GM23338 (cell line): ENCODE data around the gene THSD4. TPM values are rescaled to one million over a fixed set of nuclear protein-coding genes. Genes with fewer than 3 reads are reported as not detected.

Experiments used
- ATAC-seq: fragments of 200-7000 bp; cut with Tn5 transposase; 3 replicates; pipeline ENCODE4 v1.9.1; 2020
- DNase-seq: peaks from one replicate; pipeline ENCODE4 v3.0.0-alpha.2; 2015; ENCODE audit warnings: low spot score
- H2AFZ ChIP-seq: fragments of 200-600 bp; sonication (generic); 2 replicates; pipeline ENCODE4 v1.8.0; 2016; ENCODE audit warnings: antibody characterized with exemption, mild to moderate bottlenecking, moderate library complexity
- H3F3A ChIP-seq: fragments of 200-600 bp; sonication (generic); replicated peaks from 2 replicates; pipeline ENCODE4 v1.8.0; 2017; ENCODE audit warnings: antibody characterized with exemption, mixed run types, low read depth
- H3K27ac ChIP-seq: fragments of 200-600 bp; sonication (generic); 2 replicates; pipeline ENCODE4 v1.6.1; 2016; ENCODE audit warnings: low read depth
- H3K27me3 ChIP-seq: fragments of 200-600 bp; sonication (generic); 2 replicates; pipeline ENCODE4 v1.8.0; 2016; ENCODE audit warnings: mild to moderate bottlenecking, mixed run types, moderate library complexity; ENCODE audit not compliant: insufficient read depth
- H3K36me3 ChIP-seq: fragments of 200-600 bp; sonication (generic); 2 replicates; pipeline ENCODE4 v1.8.0; 2016; ENCODE audit warnings: mild to moderate bottlenecking; ENCODE audit not compliant: insufficient read depth
- H3K4me1 ChIP-seq: fragments of 200-600 bp; sonication (generic); 2 replicates; pipeline ENCODE4 v1.8.0; 2016; ENCODE audit warnings: mild to moderate bottlenecking, moderate library complexity; ENCODE audit not compliant: insufficient read depth
- H3K4me2 ChIP-seq: fragments of 200-600 bp; sonication (generic); 2 replicates; pipeline ENCODE4 v1.7.1; 2017; ENCODE audit warnings: mixed run types
- H3K4me3 ChIP-seq: fragments of 200-600 bp; sonication (generic); 2 replicates; pipeline ENCODE4 v1.6.1; 2016; ENCODE audit warnings: mixed run types
- H3K79me2 ChIP-seq: fragments of 200-600 bp; sonication (generic); replicated peaks from 2 replicates; pipeline ENCODE4 v1.8.0; 2017; ENCODE audit warnings: mild to moderate bottlenecking; ENCODE audit not compliant: insufficient read depth
- H3K9me2 ChIP-seq: fragments of 200-600 bp; sonication (generic); 2 replicates; pipeline ENCODE4 v1.8.0; 2017; ENCODE audit not compliant: insufficient read depth
- H4K20me1 ChIP-seq: fragments of 200-600 bp; sonication (generic); replicated peaks from 2 replicates; pipeline ENCODE4 v1.8.0; 2017; ENCODE audit warnings: mild to moderate bottlenecking; ENCODE audit not compliant: insufficient read depth
- H3K27ac Mint-ChIP-seq: 2 replicates; pipeline ENCODE4 v1.8.0; 2020; ENCODE audit warnings: inconsistent platforms, mild to moderate bottlenecking, moderate library complexity, mixed read lengths
- H3K27me3 Mint-ChIP-seq: 3 replicates; pipeline ENCODE4 v1.8.0; 2022; ENCODE audit warnings: low read depth, mild to moderate bottlenecking, moderate library complexity, mixed read lengths, inconsistent platforms; ENCODE audit not compliant: insufficient read depth, poor library complexity
- H3K36me3 Mint-ChIP-seq: 3 replicates; pipeline ENCODE4 v1.8.0; 2021; ENCODE audit warnings: low read depth, mild to moderate bottlenecking, inconsistent platforms, moderate library complexity, mixed read lengths
- H3K4me1 Mint-ChIP-seq: 3 replicates; pipeline ENCODE4 v1.8.0; 2020; ENCODE audit warnings: mild to moderate bottlenecking, inconsistent platforms, mixed read lengths
- H3K4me3 Mint-ChIP-seq: 3 replicates; pipeline ENCODE4 v1.8.0; 2021; ENCODE audit warnings: moderate library complexity, mild to moderate bottlenecking, inconsistent platforms, mixed read lengths
- H3K9me3 Mint-ChIP-seq: 3 replicates; pipeline ENCODE4 v1.8.0; 2020; ENCODE audit warnings: moderate library complexity, mild to moderate bottlenecking, inconsistent platforms, mixed read lengths
- CREB1 ChIP-seq: fragments of 250-450 bp; sonication (Bioruptor Pico); IDR thresholded peaks from 2 replicates; pipeline ENCODE4 v1.5.0; 2020; ENCODE audit warnings: low read depth, mild to moderate bottlenecking, moderate library complexity
- EZH2 ChIP-seq: fragments of 200-600 bp; sonication (generic); IDR thresholded peaks from one replicate; pipeline ENCODE4 v1.8.0; 2017; ENCODE audit warnings: antibody characterized with exemption, mild to moderate bottlenecking, low read depth; ENCODE audit not compliant: unreplicated experiment
- EZH2phosphoT487 ChIP-seq: fragments of 200-600 bp; sonication (generic); IDR thresholded peaks from one replicate; pipeline ENCODE4 v1.8.1; 2018; ENCODE audit warnings: antibody characterized with exemption; ENCODE audit not compliant: unreplicated experiment
- JUNB ChIP-seq: IDR thresholded peaks from one replicate; pipeline ENCODE4 v1.6.1; 2016; ENCODE audit warnings: antibody characterized with exemption; ENCODE audit not compliant: unreplicated experiment
- NANOG ChIP-seq: IDR thresholded peaks from 2 replicates; pipeline ENCODE4 v1.6.1; 2016; ENCODE audit warnings: antibody characterized with exemption, borderline replicate concordance
- POLR2AphosphoS5 ChIP-seq: IDR thresholded peaks from 2 replicates; pipeline ENCODE4 v1.6.1; 2016; ENCODE audit warnings: antibody characterized with exemption, low read depth
- STAT1 ChIP-seq: IDR thresholded peaks from one replicate; pipeline ENCODE4 v1.6.1; 2016; ENCODE audit warnings: antibody characterized with exemption; ENCODE audit not compliant: unreplicated experiment
- ZNF114 ChIP-seq: fragments of 250-450 bp; sonication (Bioruptor Pico); IDR thresholded peaks from 2 replicates; pipeline ENCODE4 v1.5.0; 2020; ENCODE audit warnings: mild to moderate bottlenecking, moderate library complexity
- ZNF331 ChIP-seq: fragments of 250-450 bp; sonication (Bioruptor Pico); IDR thresholded peaks from 2 replicates; pipeline ENCODE4 v1.5.0; 2020; ENCODE audit warnings: low read depth, mild to moderate bottlenecking, moderate library complexity
- polyA plus RNA-seq: library from polyadenylated mRNA; unstranded; fragments of >200 nt; fragmentation: Nextera tagmentation; extraction: Ambion mirVana; gene quantifications from 2 replicates; pipeline ENCODE4 v1.2.1, GENCODE V29; 2016
- total RNA-seq: library from RNA; depleted of rRNA; stranded (reverse); fragments of >200 nt; shearing (Covaris generic); gene quantifications from 2 replicates; pipeline ENCODE4 v1.2.3, GENCODE V29; 2014
- TF ChIP-seq, protein P1 (sequence below): IDR thresholded peaks from 2 replicates; pipeline ENCODE4 v1.6.1; 2016; ENCODE audit warnings: antibody characterized with exemption
- TF ChIP-seq, protein P2 (sequence below), 2 experiments: fragments of 200-600 bp in 1 of 2; sonication (generic) in 1 of 2; conservative IDR thresholded peaks; 2 replicates each; pipeline versions ENCODE4 v1.5.1 to v1.6.1; 2016 to 2017; ENCODE audit warnings: antibody characterized with exemption in 2 of 2, low read depth in 2 of 2, mild to moderate bottlenecking in 2 of 2, moderate library complexity in 1 of 2
- TF ChIP-seq, protein P3 (sequence below): IDR thresholded peaks from one replicate; pipeline ENCODE4 v1.6.1; 2018; ENCODE audit warnings: antibody characterized with exemption; ENCODE audit not compliant: unreplicated experiment
- TF ChIP-seq, protein P4 (sequence below): fragments of 250-450 bp; sonication (Bioruptor Pico); IDR thresholded peaks from 2 replicates; pipeline ENCODE4 v1.5.0; 2020; ENCODE audit warnings: mild to moderate bottlenecking, moderate library complexity

The THSD4 gene
- total and polyA plus RNA-seq, 2 experiments from 2014 or later = 2.0 to 7.4 TPM

DNA sequence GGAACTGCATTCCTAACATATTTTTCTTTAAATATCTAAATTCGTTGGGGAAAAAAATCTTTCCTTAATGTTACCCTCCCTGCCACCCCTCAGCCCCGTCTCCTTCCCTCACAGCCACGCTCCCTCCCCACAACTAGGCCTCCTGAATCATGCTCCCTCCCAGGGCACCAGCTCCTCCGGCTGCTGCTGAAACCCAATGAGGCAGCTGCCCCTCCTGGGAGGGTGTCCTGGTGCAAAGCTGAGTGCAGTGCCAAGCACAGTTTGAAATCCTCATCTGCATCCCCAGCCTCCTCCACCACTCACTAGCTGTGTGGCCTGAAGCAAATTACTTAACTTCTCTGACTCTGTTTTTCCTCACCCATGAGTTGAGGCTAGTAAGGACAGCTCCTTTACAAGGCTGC lies 692.4 kb downstream of the THSD4 start:
- peak overlapping the region; percentile 72 for H3K4me2 ChIP-seq
- no peaks in the 10 kb centered on the region for H3K9me3 Mint-ChIP-seq
- peak overlapping the region; percentile 82; the same call in 1 of the 2 replicates for H3K27ac ChIP-seq
- no peaks in the 10 kb centered on the region for H3K27me3 ChIP-seq
- DNase-seq (peak; percentile 67), ATAC-seq (peak; percentile 15)
- peaks cover 25% of the 10 kb centered on the region for H3K4me1 ChIP-seq
- peaks cover 15% of the 10 kb centered on the region for H3K27me3 Mint-ChIP-seq
- peaks cover 35% of the 10 kb centered on the region for H3K4me1 Mint-ChIP-seq
- peak overlapping the region; percentile 86; the same call in 1 of the 2 replicates for H3K27ac Mint-ChIP-seq
- no peaks in the 10 kb centered on the region for H3K9me2 ChIP-seq
- H4K20me1 ChIP-seq = no peaks in the 10 kb centered on the region
- H3K36me3 Mint-ChIP-seq = no peaks in the 10 kb centered on the region; the same call in 2 of the 3 replicates
- peak overlapping the region; percentile 90 for H2AFZ ChIP-seq
- TF ChIP-seq, protein P1, sequence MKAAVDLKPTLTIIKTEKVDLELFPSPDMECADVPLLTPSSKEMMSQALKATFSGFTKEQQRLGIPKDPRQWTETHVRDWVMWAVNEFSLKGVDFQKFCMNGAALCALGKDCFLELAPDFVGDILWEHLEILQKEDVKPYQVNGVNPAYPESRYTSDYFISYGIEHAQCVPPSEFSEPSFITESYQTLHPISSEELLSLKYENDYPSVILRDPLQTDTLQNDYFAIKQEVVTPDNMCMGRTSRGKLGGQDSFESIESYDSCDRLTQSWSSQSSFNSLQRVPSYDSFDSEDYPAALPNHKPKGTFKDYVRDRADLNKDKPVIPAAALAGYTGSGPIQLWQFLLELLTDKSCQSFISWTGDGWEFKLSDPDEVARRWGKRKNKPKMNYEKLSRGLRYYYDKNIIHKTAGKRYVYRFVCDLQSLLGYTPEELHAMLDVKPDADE = no peak
- TF ChIP-seq JUNB = no peak
- TF ChIP-seq, protein P2, sequence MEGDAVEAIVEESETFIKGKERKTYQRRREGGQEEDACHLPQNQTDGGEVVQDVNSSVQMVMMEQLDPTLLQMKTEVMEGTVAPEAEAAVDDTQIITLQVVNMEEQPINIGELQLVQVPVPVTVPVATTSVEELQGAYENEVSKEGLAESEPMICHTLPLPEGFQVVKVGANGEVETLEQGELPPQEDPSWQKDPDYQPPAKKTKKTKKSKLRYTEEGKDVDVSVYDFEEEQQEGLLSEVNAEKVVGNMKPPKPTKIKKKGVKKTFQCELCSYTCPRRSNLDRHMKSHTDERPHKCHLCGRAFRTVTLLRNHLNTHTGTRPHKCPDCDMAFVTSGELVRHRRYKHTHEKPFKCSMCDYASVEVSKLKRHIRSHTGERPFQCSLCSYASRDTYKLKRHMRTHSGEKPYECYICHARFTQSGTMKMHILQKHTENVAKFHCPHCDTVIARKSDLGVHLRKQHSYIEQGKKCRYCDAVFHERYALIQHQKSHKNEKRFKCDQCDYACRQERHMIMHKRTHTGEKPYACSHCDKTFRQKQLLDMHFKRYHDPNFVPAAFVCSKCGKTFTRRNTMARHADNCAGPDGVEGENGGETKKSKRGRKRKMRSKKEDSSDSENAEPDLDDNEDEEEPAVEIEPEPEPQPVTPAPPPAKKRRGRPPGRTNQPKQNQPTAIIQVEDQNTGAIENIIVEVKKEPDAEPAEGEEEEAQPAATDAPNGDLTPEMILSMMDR (conservative IDR thresholded peaks at IDR 0.05; ENCODE audit: low read depth in 2 of 2) = no peak
- TF ChIP-seq, protein P3, sequence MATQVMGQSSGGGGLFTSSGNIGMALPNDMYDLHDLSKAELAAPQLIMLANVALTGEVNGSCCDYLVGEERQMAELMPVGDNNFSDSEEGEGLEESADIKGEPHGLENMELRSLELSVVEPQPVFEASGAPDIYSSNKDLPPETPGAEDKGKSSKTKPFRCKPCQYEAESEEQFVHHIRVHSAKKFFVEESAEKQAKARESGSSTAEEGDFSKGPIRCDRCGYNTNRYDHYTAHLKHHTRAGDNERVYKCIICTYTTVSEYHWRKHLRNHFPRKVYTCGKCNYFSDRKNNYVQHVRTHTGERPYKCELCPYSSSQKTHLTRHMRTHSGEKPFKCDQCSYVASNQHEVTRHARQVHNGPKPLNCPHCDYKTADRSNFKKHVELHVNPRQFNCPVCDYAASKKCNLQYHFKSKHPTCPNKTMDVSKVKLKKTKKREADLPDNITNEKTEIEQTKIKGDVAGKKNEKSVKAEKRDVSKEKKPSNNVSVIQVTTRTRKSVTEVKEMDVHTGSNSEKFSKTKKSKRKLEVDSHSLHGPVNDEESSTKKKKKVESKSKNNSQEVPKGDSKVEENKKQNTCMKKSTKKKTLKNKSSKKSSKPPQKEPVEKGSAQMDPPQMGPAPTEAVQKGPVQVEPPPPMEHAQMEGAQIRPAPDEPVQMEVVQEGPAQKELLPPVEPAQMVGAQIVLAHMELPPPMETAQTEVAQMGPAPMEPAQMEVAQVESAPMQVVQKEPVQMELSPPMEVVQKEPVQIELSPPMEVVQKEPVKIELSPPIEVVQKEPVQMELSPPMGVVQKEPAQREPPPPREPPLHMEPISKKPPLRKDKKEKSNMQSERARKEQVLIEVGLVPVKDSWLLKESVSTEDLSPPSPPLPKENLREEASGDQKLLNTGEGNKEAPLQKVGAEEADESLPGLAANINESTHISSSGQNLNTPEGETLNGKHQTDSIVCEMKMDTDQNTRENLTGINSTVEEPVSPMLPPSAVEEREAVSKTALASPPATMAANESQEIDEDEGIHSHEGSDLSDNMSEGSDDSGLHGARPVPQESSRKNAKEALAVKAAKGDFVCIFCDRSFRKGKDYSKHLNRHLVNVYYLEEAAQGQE = no peak
- no peak for TF ChIP-seq NANOG
- TF ChIP-seq POLR2AphosphoS5 = no peak
- no peak for TF ChIP-seq ZNF331
- no peak for TF ChIP-seq STAT1
- no peak for TF ChIP-seq EZH2phosphoT487
- no peak for TF ChIP-seq CREB1 (CRISPR knock-in tag)
- TF ChIP-seq, protein P4, sequence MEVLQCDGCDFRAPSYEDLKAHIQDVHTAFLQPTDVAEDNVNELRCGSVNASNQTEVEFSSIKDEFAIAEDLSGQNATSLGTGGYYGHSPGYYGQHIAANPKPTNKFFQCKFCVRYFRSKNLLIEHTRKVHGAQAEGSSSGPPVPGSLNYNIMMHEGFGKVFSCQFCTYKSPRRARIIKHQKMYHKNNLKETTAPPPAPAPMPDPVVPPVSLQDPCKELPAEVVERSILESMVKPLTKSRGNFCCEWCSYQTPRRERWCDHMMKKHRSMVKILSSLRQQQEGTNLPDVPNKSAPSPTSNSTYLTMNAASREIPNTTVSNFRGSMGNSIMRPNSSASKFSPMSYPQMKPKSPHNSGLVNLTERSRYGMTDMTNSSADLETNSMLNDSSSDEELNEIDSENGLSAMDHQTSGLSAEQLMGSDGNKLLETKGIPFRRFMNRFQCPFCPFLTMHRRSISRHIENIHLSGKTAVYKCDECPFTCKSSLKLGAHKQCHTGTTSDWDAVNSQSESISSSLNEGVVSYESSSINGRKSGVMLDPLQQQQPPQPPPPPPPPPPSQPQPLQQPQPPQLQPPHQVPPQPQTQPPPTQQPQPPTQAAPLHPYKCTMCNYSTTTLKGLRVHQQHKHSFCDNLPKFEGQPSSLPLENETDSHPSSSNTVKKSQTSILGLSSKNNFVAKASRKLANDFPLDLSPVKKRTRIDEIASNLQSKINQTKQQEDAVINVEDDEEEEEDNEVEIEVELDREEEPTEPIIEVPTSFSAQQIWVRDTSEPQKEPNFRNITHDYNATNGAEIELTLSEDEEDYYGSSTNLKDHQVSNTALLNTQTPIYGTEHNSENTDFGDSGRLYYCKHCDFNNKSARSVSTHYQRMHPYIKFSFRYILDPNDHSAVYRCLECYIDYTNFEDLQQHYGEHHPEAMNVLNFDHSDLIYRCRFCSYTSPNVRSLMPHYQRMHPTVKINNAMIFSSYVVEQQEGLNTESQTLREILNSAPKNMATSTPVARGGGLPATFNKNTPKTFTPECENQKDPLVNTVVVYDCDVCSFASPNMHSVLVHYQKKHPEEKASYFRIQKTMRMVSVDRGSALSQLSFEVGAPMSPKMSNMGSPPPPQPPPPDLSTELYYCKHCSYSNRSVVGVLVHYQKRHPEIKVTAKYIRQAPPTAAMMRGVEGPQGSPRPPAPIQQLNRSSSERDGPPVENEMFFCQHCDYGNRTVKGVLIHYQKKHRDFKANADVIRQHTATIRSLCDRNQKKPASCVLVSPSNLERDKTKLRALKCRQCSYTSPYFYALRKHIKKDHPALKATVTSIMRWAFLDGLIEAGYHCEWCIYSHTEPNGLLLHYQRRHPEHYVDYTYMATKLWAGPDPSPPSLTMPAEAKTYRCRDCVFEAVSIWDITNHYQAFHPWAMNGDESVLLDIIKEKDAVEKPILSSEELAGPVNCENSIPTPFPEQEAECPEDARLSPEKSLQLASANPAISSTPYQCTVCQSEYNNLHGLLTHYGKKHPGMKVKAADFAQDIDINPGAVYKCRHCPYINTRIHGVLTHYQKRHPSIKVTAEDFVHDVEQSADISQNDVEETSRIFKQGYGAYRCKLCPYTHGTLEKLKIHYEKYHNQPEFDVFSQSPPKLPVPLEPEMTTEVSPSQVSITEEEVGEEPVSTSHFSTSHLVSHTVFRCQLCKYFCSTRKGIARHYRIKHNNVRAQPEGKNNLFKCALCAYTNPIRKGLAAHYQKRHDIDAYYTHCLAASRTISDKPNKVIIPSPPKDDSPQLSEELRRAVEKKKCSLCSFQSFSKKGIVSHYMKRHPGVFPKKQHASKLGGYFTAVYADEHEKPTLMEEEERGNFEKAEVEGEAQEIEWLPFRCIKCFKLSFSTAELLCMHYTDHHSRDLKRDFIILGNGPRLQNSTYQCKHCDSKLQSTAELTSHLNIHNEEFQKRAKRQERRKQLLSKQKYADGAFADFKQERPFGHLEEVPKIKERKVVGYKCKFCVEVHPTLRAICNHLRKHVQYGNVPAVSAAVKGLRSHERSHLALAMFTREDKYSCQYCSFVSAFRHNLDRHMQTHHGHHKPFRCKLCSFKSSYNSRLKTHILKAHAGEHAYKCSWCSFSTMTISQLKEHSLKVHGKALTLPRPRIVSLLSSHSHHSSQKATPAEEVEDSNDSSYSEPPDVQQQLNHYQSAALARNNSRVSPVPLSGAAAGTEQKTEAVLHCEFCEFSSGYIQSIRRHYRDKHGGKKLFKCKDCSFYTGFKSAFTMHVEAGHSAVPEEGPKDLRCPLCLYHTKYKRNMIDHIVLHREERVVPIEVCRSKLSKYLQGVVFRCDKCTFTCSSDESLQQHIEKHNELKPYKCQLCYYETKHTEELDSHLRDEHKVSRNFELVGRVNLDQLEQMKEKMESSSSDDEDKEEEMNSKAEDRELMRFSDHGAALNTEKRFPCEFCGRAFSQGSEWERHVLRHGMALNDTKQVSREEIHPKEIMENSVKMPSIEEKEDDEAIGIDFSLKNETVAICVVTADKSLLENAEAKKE (CRISPR knock-in tag) = no peak
- no peak for TF ChIP-seq ZNF114 (CRISPR knock-in tag)
- no peak for TF ChIP-seq EZH2
- peaks cover 7% of the 10 kb centered on the region; the same call in 1 of the 2 replicates for H3F3A ChIP-seq
- peak overlapping the region; percentile 46 for H3K4me3 ChIP-seq
- H3K79me2 ChIP-seq = no peaks in the 10 kb centered on the region
- H3K4me3 Mint-ChIP-seq = peak overlapping the region; percentile 58
- H3K36me3 ChIP-seq = no peaks in the 10 kb centered on the region
